Bronchial epithelial cell (primary cell): ENCODE data around the gene TELO2. TPM values are rescaled to one million over a fixed set of nuclear protein-coding genes. Genes with fewer than 3 reads are reported as not detected.
"Not testable (repeated sequence)": the region's sequence is repeated elsewhere in the genome, so short reads cannot be mapped to it uniquely, and the experiment has no call there.

ENCODE experiments used
- DNase-seq: peaks from one replicate; pipeline ENCODE4 v3.0.0-alpha.2; 2010; ENCODE audit warnings: low read depth
- FAIRE-seq: peaks from 2 replicates; lab custom pipeline; 2011; peaks lifted over from hg19 to GRCh38; lab: Jason Lieb, UNC
- H3K27me3 ChIP-seq: 2 replicates; pipeline ENCODE4 v1.5.1; 2011; ENCODE audit warnings: low read length; ENCODE audit not compliant: control insufficient read depth, insufficient read depth
- H3K36me3 ChIP-seq: 2 replicates; pipeline ENCODE4 v1.5.1; 2011; ENCODE audit warnings: low read length; ENCODE audit not compliant: control insufficient read depth, insufficient read depth
- H3K4me3 ChIP-seq: 2 replicates; pipeline ENCODE4 v1.5.1; 2011; ENCODE audit warnings: mild to moderate bottlenecking, low read depth, low read length, control low read depth
- total RNA-seq: library from RNA; depleted of rRNA; stranded (reverse); fragments of >200 nt; gene quantifications from 2 replicates; pipeline ENCODE4 v1.2.1, GENCODE V29; 2014
- TF ChIP-seq, protein P1 (sequence below): IDR thresholded peaks from 2 replicates; pipeline ENCODE4 v1.5.1; 2011; ENCODE audit warnings: mild to moderate bottlenecking, moderate library complexity, low read length, control low read depth, inconsistent platforms; ENCODE audit not compliant: insufficient read depth, severe bottlenecking

TELO2 gene
- total RNA-seq, 1 donor from 2014 or later, result 8.2 TPM

DNA sequence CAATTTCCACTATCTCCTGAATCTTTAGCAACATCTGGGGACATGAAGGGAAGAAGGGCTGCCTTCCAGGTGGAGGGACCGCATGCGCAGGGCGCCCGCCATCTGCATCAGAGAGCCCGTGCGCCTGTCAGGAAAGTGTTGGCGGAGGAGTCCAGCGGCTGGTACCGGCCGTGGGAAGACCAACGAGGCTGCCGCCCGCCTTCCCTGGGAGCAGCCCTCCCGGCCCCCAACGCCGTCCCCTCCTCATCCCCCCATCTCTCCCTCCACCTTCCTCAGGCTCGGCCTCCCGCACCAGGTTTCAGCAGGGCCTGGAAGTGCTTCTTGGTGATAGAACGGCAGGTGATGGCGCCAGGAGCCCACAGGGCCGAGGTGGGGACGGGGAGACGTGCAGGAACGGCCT, 27.1 kb upstream of the TELO2 start:
- no peak for FAIRE-seq
- TF ChIP-seq, protein P1, sequence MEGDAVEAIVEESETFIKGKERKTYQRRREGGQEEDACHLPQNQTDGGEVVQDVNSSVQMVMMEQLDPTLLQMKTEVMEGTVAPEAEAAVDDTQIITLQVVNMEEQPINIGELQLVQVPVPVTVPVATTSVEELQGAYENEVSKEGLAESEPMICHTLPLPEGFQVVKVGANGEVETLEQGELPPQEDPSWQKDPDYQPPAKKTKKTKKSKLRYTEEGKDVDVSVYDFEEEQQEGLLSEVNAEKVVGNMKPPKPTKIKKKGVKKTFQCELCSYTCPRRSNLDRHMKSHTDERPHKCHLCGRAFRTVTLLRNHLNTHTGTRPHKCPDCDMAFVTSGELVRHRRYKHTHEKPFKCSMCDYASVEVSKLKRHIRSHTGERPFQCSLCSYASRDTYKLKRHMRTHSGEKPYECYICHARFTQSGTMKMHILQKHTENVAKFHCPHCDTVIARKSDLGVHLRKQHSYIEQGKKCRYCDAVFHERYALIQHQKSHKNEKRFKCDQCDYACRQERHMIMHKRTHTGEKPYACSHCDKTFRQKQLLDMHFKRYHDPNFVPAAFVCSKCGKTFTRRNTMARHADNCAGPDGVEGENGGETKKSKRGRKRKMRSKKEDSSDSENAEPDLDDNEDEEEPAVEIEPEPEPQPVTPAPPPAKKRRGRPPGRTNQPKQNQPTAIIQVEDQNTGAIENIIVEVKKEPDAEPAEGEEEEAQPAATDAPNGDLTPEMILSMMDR, result no peak
- Histone ChIP-seq H3K4me3 (no peak overlapping the region), H3K36me3 (peaks cover 4% of the 10 kb centered on the region), H3K27me3 (no peaks in the 10 kb centered on the region)
- DNase-seq, result no peak

DNA sequence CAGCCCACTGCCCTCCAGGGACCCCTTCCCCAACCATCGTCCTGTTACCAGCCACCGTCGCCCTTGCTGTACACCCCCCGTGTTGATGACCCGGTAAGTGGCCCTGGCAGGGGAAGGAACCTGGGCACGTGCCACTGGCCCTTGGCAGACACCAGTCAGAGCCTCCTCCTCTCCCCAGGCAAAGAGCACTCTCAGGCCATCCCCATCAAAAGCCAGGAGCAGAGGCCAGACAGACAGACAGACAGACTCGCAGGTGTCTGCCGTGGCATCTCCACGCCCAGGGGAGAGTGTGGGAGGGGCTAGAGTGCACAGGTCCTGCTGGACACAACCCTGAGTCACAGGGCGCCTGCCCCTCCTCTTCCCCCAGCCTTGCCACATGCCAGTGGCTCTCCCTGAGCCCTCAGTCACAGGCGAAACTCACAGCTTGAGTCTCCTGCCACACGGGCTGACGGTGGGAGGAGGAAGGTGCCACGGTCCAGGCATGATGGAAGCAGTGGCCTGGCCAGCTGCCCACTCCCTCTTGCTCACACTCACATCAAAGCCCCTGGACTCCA, 26.1 kb upstream of the TELO2 start:
- no peak for FAIRE-seq
- TF ChIP-seq, protein P1, result no peak
- no peak for DNase-seq

DNA sequence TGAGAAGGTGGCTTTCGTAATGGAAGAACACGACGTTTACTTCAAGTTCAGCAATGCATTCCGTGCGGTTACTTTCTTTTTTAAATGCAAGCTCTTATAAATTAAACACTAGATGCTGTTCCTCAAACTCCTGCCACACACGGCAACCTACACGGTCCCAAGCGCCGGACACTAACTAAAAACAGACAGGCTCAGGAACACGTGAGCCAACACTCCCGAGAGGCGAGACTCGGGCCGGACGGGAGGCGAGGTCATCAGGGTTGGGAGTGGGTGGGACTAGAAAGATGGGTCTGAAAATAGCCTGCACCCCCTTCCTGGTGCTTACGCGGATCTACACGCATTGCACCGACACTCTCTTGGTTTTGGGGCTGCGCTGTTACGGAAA, 24.7 kb upstream of the TELO2 start:
- TF ChIP-seq, protein P1, result no peak
- no peaks in the 10 kb centered on the region for H3K36me3 ChIP-seq
- FAIRE-seq (no peak), DNase-seq (no peak)
- no peaks in the 10 kb centered on the region for H3K27me3 ChIP-seq
- no peak overlapping the region for H3K4me3 ChIP-seq

More for the DNA sequence above, 26.1 kb upstream of the TELO2 start:
- Histone ChIP-seq H3K4me3 (no peak overlapping the region), H3K27me3 (no peaks in the 10 kb centered on the region), H3K36me3 (no peaks in the 10 kb centered on the region)

DNA sequence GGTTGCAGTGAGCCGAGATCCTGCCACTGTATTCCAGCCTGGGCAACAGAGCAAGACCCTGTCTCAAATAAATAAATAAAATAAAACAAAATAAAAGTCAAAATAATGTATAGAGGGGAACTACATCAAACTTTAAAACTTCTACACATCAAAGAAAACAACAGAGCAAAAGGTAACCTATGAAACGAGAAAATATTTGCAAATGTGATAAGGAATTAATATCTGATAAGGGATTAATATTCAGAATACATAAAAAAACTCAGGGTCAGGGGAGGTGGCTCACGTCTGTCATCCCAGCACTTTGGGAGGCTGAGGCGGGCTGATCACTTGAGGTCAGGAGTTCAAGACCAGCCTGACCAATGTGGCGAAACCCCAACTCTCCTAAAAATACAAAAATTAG, 24.0 kb upstream of the TELO2 start:
- not testable (repeated sequence) for H3K4me3 ChIP-seq, FAIRE-seq, H3K27me3 ChIP-seq, H3K36me3 ChIP-seq, DNase-seq

DNA sequence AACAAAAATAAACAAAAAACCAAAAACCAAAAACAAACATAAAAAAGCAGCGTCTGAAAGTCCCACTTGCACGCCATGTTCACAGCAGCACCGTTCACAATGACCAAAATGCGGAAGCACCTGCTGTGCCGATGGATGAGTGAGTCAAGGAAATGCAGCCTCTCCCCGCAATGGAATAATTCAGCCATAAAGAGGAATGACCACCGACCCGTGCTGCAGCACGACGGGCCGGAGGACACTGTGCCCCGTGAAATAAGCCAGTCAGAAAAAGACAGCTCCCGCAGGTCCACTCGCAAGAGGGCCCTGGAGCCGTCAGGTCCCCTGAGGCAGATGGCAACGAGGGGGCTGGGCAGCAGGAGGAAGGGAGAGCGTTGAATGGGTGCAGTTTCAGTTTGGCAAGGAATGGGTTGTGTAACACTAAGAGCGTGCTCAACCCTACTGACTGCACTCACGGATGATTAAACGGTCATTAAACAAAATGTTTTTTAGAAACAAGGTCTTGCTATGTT, 23.4 kb upstream of the TELO2 start:
- no peaks in the 10 kb centered on the region for H3K36me3 ChIP-seq
- no peak for DNase-seq
- FAIRE-seq, result peak; percentile 43
- H3K27me3 ChIP-seq, result no peaks in the 10 kb centered on the region
- H3K4me3 ChIP-seq, result no peak overlapping the region
- TF ChIP-seq, protein P1, result no peak

DNA sequence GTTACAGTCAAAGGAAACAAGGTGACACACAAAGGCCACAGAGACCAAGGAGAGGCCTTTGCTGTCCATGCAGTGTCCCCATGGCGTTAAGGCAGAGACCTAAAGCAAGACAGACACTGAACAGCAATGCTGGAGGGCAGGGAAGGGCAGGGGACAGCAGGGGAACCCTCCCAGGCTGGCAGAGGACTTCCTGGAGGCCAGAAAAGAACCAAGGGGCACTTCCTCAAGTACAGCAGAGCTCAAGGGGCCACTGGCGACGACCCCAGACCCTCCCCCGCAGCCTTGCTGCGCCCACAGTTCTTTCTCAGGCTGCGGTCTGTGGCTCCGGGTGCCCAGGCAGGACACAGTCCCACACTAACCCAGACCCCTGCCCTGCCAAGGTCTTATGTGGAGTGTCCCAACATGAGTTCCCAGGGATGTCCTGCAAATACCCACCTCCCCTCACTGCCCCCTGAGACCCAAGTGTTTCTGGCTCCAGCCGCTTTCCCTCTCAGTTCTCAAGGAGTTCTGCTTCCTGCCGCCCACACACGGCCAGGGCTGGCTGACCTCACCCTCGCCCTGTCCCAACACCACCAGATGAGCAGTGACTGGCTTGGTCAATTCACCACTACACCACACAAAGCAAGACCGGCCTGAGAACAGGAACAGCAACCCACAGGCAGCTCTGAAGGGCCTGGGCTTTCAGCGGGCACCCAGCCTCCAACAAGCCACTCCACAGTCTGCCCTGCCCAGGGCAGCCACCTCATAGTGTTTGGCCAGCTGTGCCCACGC, 22.5 kb upstream of the TELO2 start:
- DNase-seq (no peak), FAIRE-seq (no peak)
- Histone ChIP-seq H3K27me3 (no peaks in the 10 kb centered on the region), H3K36me3 (no peaks in the 10 kb centered on the region), H3K4me3 (no peak overlapping the region)
- TF ChIP-seq, protein P1, result no peak
